Suppressor macrophage (primary cell): ENCODE measurements around the gene ZNF121.

ENCODE experiments used
- DNase-seq, 4 experiments: peaks; one replicate each; pipeline ENCODE4 v3.0.0-alpha.2; 2020 to 2022

Gene ZNF121

DNA sequence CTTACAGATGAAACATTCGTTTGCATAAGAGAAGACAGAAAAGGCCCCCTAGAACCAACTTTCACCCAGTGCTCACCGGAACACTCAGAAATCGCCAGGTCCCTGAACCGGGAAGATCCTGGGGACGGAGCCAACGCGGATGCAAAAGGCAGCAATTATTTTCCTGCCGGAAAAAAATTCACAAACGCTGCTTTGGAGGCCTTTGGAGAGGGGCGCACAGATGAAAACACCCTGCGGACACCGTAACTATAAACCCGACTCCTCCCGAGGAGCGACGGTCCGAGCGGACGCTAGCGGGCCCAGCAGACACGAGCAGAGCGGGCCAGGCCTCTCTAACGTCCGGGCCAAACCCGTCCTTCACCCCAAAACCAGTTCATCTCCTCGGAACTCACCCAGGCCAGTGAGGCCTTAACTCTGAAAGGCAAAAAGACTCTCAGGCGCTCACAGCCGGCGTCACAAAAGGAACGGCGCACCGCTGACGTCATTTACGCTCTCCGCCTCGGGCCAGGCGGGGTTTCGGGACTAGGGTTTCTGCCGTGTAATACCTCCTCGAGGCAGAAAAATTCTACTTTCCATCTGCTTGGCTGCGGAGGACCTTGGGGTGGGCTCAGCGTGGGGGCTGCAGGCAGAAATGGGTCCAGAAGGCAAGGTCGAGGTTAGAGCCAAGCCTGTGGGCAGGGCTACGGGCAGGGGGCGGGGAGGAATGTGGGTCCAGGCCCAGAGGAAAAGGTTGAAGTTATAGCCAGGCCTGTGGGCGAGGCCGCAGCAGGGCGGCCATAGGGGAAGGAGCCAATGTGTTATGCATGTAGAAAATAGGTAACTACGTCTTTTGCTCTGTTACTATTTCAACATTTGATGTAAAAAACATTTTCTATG, 45.9 kb downstream of the ZNF121 start, which contains the start of gene ZNF426:
ZNF426 (minus strand) TSS at position 463 of the 876 bp plus-strand sequence. CDS start 2,413 bp downstream, outside the sequence.
- DNase-seq = peak; percentile 92 to 94 (median 93)

DNA sequence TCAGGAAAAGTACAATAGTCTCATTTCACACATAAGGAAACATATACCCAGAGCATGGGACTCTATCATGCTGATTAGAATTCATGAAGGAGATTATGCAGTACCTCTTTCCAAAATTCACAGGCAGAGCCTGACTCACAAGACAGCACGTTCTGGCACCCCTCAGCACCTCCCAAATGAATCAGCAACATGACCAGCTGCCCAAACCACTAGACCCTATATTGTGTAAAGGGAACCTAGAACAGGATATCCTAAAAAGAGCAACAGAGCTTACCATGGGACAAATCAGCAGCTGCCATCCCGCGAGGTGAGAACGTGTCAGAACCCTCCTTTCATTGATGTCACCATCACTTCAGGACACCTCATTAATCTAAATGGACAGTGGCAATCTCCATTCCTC, 48.4 kb downstream of the ZNF121 start:
- no peak for DNase-seq

DNA sequence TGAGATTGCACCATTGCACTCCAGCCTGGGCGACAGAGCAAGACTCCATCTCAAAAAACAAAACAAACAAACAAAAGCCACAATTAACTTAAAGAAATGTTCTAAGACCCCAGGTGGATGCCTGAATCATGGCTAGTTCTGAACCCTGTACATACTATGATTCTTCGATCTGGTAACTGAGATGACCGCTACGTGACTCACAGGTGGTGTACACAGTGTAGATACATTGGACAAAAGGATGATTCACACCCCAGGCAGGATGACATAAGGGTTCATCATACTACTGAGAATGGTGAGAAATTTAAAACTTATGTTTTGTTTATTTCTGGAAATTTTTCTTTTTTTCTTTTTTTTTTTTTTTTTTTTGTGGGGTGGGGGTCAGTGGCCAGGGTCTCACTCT, 52.4 kb downstream of the ZNF121 start:
- no peak for DNase-seq

DNA sequence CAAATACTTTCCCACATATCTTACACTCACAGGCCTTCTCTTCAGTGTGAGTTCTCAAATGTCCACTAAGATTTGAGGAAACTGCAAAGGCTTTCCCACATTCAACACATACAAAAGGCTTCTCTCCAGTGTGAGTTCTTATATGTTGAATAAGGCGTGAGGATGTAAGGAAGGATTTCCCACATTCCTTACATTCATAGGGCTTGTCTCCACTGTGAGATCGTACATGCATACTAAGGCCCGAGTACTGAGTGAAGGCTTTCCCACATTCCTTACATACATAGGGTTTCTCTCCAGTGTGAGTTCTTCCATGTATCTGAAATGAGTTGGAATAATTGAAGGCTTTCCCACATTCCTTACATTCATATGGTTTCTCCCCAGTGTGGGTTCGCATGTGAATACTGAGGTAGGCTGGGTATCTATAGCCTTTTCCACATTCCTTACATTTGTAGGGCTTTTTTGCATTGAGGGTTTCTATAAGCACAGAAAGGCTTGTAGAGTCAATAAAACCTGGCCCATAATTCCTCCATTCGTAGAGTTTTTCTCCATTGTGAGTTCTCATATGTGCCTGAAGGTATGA, 55.5 kb downstream of the ZNF121 start:
- DNase-seq = peak in 1 of 4 experiments; percentile 1

DNA sequence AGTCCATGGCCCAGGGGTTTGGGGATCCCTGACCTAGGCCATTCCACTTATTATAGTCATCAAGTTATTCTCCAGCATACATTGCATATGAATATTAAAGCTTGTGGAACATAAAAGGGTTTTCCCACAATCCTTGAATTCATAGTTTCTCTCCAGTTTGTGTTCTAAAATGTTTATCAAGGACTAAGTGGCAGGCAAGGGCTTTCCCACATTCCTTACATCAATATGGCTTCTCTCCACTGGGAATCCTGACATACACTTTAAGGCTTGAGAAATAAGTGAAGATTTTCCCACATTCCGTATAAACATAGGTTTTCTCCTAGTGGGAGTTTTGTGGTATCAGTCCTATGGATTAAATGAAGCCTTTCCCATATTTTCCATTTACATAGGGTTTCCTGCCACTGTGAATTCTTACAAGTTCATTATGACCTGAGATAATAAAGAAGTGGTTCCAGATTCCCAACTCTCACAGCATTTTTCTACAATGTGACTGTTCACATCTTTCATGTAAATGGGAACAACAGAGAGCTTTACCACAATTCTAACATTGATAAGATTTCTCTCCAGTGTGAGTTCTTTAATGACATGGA, 60.3 kb downstream of the ZNF121 start:
- DNase-seq = peak in 1 of 4 experiments; percentile 1
